Astrocyte (in vitro differentiated cells and primary cell): ENCODE data around the gene SERF2. TPM values are rescaled to one million over a fixed set of nuclear protein-coding genes. Genes with fewer than 3 reads are reported as not detected.

Experiments used
- DNase-seq: peaks from one replicate; pipeline ENCODE4 v3.0.0-alpha.2; 2010; ENCODE audit warnings: low read depth
- FAIRE-seq: peaks from 2 replicates; lab custom pipeline; 2011; peaks lifted over from hg19 to GRCh38; lab: Jason Lieb, UNC
- H2AFZ ChIP-seq: 2 replicates; pipeline ENCODE4 v1.6.0; 2012; ENCODE audit warnings: low read depth, low read length, inconsistent platforms
- H3K27ac ChIP-seq: 2 replicates; pipeline ENCODE4 v1.5.1; 2011; ENCODE audit warnings: low read depth, low read length, inconsistent platforms
- H3K27me3 ChIP-seq: 2 replicates; pipeline ENCODE4 v1.6.0; 2011; ENCODE audit warnings: low read length, inconsistent platforms; ENCODE audit not compliant: insufficient read depth
- H3K36me3 ChIP-seq: 2 replicates; pipeline ENCODE4 v1.5.1; 2011; ENCODE audit warnings: low read length, inconsistent platforms; ENCODE audit not compliant: insufficient read depth
- H3K4me1 ChIP-seq: 2 replicates; pipeline ENCODE4 v1.5.1; 2011; ENCODE audit warnings: low read length, inconsistent platforms; ENCODE audit not compliant: insufficient read depth
- H3K4me2 ChIP-seq: 2 replicates; pipeline ENCODE4 v1.6.0; 2012; ENCODE audit warnings: low read length, inconsistent platforms
- H3K4me3 ChIP-seq: 2 replicates; pipeline ENCODE4 v1.5.1; 2011; ENCODE audit warnings: low read depth, mild to moderate bottlenecking, low read length, inconsistent platforms; ENCODE audit not compliant: insufficient read depth
- H3K79me2 ChIP-seq: 2 replicates; pipeline ENCODE4 v1.6.0; 2012; ENCODE audit warnings: mild to moderate bottlenecking, low read length, inconsistent platforms; ENCODE audit not compliant: insufficient read depth
- H3K9ac ChIP-seq: 2 replicates; pipeline ENCODE4 v1.6.0; 2012; ENCODE audit warnings: mild to moderate bottlenecking, low read length, inconsistent platforms
- H3K9me3 ChIP-seq: 2 replicates; pipeline ENCODE4 v1.5.1; 2012; ENCODE audit warnings: low read depth, mild to moderate bottlenecking, low read length, inconsistent platforms; ENCODE audit not compliant: insufficient read depth
- H4K20me1 ChIP-seq: 2 replicates; pipeline ENCODE4 v1.6.0; 2012; ENCODE audit warnings: low read length, inconsistent platforms; ENCODE audit not compliant: insufficient read depth
- H3K27ac Mint-ChIP-seq: one replicate; pipeline ENCODE4 v1.8.0; 2021; ENCODE audit warnings: mild to moderate bottlenecking, mixed read lengths; ENCODE audit not compliant: unreplicated experiment
- H3K27me3 Mint-ChIP-seq: one replicate; pipeline ENCODE4 v1.8.0; 2021; ENCODE audit warnings: low read depth, mixed read lengths; ENCODE audit not compliant: unreplicated experiment
- H3K36me3 Mint-ChIP-seq: one replicate; pipeline ENCODE4 v1.8.0; 2021; ENCODE audit warnings: low read depth, mixed read lengths; ENCODE audit not compliant: unreplicated experiment
- H3K4me1 Mint-ChIP-seq: one replicate; pipeline ENCODE4 v1.8.0; 2021; ENCODE audit warnings: low read depth, mixed read lengths; ENCODE audit not compliant: unreplicated experiment
- H3K4me3 Mint-ChIP-seq: one replicate; pipeline ENCODE4 v1.8.0; 2021; ENCODE audit warnings: mild to moderate bottlenecking, moderate library complexity, mixed read lengths; ENCODE audit not compliant: unreplicated experiment
- H3K9me3 Mint-ChIP-seq: one replicate; pipeline ENCODE4 v1.8.0; 2021; ENCODE audit warnings: mild to moderate bottlenecking, mixed read lengths; ENCODE audit not compliant: unreplicated experiment
- EZH2 ChIP-seq: IDR thresholded peaks from 2 replicates; pipeline ENCODE4 v1.6.1; 2012; ENCODE audit warnings: mild to moderate bottlenecking, low read length, inconsistent platforms; ENCODE audit not compliant: insufficient read depth
- total RNA-seq: library from RNA; stranded (reverse); gene quantifications from 2 replicates; pipeline ENCODE4 v1.2.1, GENCODE V29; 2021
- TF ChIP-seq, protein P1 (sequence below): IDR thresholded peaks from 2 replicates; pipeline ENCODE4 v1.5.1; 2011; ENCODE audit warnings: low read depth, mild to moderate bottlenecking, inconsistent platforms, low read length, moderate library complexity; ENCODE audit not compliant: insufficient read depth

The SERF2 gene
- total RNA-seq, 1 donor from 2014 or later = 933 TPM

GRCh38 chr15:43771816-43772215 lies 20.3 kb upstream of the SERF2 start:
- no peak overlapping the region for H3K4me2 ChIP-seq
- H3K36me3 Mint-ChIP-seq = peaks cover 15% of the 10 kb centered on the region
- no peak overlapping the region for H3K4me3 Mint-ChIP-seq
- H3K4me1 ChIP-seq = no peaks in the 10 kb centered on the region
- peaks cover 60% of the 10 kb centered on the region for H3K36me3 ChIP-seq
- H3K4me3 ChIP-seq = no peak overlapping the region
- H3K79me2 ChIP-seq = no peaks in the 10 kb centered on the region
- TF ChIP-seq, protein P1, sequence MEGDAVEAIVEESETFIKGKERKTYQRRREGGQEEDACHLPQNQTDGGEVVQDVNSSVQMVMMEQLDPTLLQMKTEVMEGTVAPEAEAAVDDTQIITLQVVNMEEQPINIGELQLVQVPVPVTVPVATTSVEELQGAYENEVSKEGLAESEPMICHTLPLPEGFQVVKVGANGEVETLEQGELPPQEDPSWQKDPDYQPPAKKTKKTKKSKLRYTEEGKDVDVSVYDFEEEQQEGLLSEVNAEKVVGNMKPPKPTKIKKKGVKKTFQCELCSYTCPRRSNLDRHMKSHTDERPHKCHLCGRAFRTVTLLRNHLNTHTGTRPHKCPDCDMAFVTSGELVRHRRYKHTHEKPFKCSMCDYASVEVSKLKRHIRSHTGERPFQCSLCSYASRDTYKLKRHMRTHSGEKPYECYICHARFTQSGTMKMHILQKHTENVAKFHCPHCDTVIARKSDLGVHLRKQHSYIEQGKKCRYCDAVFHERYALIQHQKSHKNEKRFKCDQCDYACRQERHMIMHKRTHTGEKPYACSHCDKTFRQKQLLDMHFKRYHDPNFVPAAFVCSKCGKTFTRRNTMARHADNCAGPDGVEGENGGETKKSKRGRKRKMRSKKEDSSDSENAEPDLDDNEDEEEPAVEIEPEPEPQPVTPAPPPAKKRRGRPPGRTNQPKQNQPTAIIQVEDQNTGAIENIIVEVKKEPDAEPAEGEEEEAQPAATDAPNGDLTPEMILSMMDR = no peak
- TF ChIP-seq EZH2 = no peak
- peaks cover 52% of the 10 kb centered on the region for H4K20me1 ChIP-seq
- H3K9me3 ChIP-seq = no peaks in the 10 kb centered on the region
- no peak for FAIRE-seq
- no peak overlapping the region for H2AFZ ChIP-seq
- no peak overlapping the region for H3K27ac ChIP-seq
- no peaks in the 10 kb centered on the region for H3K9me3 Mint-ChIP-seq
- H3K27me3 ChIP-seq = no peaks in the 10 kb centered on the region
- H3K27me3 Mint-ChIP-seq = no peaks in the 10 kb centered on the region
- no peaks in the 10 kb centered on the region for H3K4me1 Mint-ChIP-seq
- no peak overlapping the region for H3K27ac Mint-ChIP-seq
- DNase-seq = no peak
- H3K9ac ChIP-seq = no peak overlapping the region

GRCh38 chr15:43772624-43773023 lies 19.5 kb upstream of the SERF2 start:
- Histone ChIP-seq H3K36me3 (peaks cover 55% of the 10 kb centered on the region), H3K79me2 (no peaks in the 10 kb centered on the region), H3K4me3 (no peak overlapping the region), H2AFZ (no peak overlapping the region), H3K9ac (no peak overlapping the region), H3K4me2 (no peak overlapping the region), H3K4me1 (peaks cover 6% of the 10 kb centered on the region), H4K20me1 (peaks cover 52% of the 10 kb centered on the region), H3K27me3 (no peaks in the 10 kb centered on the region), H3K9me3 (no peaks in the 10 kb centered on the region), H3K27ac (no peak overlapping the region)
- no peaks in the 10 kb centered on the region for H3K4me1 Mint-ChIP-seq
- FAIRE-seq (no peak), DNase-seq (no peak)
- H3K27ac Mint-ChIP-seq = no peak overlapping the region
- H3K9me3 Mint-ChIP-seq = no peaks in the 10 kb centered on the region
- no peak overlapping the region for H3K4me3 Mint-ChIP-seq
- TF ChIP-seq, protein P1 = no peak
- no peak for TF ChIP-seq EZH2
- H3K27me3 Mint-ChIP-seq = no peaks in the 10 kb centered on the region
- H3K36me3 Mint-ChIP-seq = peaks cover 15% of the 10 kb centered on the region

- H3K27me3 ChIP-seq = no peaks in the 10 kb centered on the region
- Mint-ChIP-seq H3K27me3 (no peaks in the 10 kb centered on the region), H3K4me3 (no peak overlapping the region), H3K4me1 (no peaks in the 10 kb centered on the region), H3K36me3 (peaks cover 15% of the 10 kb centered on the region), H3K27ac (no peak overlapping the region), H3K9me3 (no peaks in the 10 kb centered on the region)
- H3K36me3 ChIP-seq = peaks cover 43% of the 10 kb centered on the region
- H3K79me2 ChIP-seq = no peaks in the 10 kb centered on the region
- H3K4me1 ChIP-seq = peaks cover 8% of the 10 kb centered on the region
- peaks cover 39% of the 10 kb centered on the region for H4K20me1 ChIP-seq
- H3K4me3 ChIP-seq = no peak overlapping the region
- H3K4me2 ChIP-seq = no peak overlapping the region
- H3K27ac ChIP-seq = no peak overlapping the region
- no peak for TF ChIP-seq EZH2
- H3K9me3 ChIP-seq = no peaks in the 10 kb centered on the region
- DNase-seq = no peak
- H2AFZ ChIP-seq = no peak overlapping the region
- no peak overlapping the region for H3K9ac ChIP-seq
- FAIRE-seq = no peak
These were observed 18.1 kb upstream of the SERF2 start for GRCh38 chr15:43774062-43774461.
